GM21447 (cell line): Measurements from ENCODE around the gene LDB3.
A peak's percentile ranks its signal among the peaks of the same experiment; 100 is the strongest.

Experiments
- ATAC-seq: cut with Tn5 transposase; IDR thresholded peaks from one replicate; pipeline ENCODE4 v1.9.1; 2021; ENCODE audit not compliant: unreplicated experiment

LDB3 gene

DNA sequence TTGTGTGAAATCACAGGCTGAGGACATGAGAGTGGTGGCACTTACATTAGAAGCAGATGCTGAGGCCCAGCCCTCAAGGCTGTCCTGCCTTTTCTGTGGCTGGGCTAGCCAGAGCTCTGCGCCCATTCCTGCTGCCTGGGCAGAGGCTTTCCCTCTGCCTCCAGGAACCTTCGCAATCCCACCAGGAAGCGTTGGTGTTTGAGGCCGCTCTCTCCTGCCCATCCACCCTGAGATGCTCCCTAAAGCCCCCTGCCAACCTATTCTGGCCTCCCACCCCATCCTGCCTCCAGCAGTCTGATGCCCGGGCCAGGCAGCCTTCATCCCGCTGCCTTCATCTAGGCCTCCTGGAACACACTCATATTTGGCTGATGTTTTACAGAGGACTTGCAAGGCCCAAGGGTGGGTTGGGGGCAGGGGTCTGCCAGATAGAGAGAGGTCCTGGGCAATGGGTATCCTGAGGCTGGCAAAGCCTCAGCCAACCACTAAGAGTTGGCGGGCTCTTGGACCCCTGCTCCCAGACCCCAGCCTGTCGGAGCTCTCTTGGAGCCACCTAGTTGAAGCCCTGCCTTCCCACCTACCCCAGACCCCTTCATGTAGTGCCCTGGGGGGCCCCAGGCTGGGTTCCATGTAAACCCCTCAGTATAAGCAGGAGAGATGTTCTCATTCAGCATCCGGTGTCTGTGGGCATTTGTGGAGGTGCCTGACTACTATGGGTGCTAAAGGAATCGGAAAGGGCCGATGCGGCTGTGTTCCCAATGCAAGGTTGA is 32.7 kb downstream of the LDB3 start:
- ATAC-seq, result no peak

DNA sequence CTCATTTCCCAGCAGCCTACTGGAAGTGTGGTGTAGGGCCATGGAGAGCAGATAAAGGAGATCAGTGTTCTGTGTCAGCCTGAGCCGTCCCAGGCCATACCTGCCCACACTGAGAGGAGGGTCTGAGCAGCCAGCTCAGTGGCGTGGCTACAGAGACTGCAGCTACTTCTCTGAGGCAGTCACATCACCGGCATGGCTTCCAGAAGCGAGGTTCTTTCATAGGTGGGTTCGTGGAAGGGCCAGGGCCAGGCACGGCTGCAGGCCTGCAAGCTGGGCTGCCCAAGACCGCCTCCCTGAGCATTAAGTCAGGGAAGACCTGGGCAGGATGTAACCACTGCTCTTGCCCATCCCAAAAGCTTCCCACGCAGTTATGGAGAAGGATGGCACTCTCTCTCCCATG is 34.9 kb downstream of the LDB3 start:
- no peak for ATAC-seq

DNA sequence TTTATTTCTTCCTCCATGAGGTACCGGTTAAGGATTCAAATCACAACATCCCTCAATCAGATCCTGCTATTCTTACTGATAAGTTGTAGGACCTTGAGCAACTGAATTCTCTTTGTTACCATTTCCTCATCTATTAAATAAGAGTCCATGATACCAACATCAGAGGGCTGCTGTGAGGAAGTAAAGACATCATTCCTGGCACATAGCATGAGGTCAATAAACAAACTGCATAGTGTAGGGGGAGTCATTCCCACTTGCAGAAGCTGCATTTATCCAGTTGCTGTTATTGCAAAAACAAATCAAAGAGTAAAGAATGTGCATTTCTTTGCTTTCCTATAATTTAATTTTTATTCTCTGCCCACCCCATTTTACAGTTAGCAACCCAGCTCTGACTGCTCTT is 36.8 kb downstream of the LDB3 start:
- no peak for ATAC-seq

DNA sequence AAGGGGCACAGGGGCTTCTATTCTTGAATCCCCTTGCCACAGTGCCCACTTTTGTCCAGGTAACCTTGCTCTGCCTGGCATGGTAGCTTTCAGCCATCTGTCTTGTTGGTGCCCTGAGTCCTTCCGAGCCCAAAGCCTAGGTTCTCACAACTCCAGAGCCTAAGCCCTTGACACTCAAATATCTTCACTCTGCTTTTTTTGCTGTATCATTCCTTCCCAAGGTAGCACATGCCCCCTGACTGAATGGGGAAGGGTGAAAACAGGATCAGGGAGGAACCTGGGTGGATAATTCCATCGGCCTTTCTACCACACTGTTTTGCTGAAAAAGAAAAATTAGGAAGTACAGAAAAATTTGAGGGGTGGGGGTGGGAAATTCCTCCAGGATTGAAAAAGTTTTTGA is 37.6 kb downstream of the LDB3 start:
- no peak for ATAC-seq

DNA sequence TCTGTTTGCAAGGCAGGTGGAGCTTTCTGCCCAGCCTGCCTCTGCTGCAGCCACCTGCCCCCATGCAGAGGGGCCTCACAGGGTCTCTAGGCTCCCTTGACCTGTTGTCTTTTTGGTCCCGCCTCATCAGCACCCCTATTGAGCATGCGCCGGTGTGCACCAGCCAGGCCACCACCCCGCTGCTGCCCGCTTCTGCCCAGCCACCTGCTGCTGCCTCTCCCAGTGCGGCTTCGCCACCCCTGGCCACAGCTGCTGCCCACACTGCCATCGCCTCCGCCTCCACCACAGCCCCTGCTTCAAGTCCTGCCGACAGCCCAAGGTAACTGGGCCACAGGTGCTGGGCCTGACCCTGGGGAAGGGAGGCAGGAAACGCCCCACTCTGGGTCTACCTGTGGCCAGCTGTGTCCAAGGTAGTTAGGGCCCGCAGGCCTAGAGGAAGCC is 38.1 kb downstream of the LDB3 start:
- ATAC-seq, result no peak

DNA sequence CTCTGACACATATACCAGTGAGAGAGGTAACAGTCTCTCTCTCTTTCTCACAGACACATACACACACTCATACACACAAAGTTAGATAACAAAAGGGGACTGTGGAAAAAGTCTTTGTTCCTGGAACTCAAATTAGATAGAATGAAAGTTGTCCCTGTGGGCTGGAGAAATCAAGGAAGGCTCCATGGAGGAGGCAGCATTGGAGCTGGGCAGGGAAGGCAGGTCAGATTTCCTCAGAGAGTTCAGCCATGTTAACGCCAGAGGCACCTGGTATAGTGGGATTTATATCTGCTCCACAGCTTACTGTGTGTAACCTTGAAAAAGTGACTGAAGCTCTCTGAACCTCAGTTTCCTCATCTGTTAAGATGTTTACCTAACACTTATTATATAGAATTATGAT is 38.7 kb downstream of the LDB3 start:
- ATAC-seq, result no peak

DNA sequence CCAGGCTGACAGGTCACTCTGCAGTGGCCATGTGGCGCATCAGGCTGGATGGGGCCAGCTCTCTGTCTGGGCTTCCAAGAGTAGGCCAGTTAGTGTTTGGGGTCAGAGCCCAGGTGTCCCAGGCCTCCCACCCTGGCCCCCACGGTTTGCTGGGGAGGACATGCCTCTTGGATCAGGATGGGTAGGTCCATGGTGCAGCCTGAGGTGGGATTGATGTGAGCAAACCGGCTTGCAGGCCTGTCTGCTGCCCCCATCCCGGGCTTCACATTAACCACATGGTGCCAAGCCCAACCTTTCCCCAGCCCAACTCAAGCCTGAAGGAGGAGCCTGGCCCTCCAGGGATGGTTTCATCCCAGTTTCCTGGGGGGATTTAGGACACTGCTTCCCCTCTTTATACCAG is 39.2 kb downstream of the LDB3 start:
- no peak for ATAC-seq

DNA sequence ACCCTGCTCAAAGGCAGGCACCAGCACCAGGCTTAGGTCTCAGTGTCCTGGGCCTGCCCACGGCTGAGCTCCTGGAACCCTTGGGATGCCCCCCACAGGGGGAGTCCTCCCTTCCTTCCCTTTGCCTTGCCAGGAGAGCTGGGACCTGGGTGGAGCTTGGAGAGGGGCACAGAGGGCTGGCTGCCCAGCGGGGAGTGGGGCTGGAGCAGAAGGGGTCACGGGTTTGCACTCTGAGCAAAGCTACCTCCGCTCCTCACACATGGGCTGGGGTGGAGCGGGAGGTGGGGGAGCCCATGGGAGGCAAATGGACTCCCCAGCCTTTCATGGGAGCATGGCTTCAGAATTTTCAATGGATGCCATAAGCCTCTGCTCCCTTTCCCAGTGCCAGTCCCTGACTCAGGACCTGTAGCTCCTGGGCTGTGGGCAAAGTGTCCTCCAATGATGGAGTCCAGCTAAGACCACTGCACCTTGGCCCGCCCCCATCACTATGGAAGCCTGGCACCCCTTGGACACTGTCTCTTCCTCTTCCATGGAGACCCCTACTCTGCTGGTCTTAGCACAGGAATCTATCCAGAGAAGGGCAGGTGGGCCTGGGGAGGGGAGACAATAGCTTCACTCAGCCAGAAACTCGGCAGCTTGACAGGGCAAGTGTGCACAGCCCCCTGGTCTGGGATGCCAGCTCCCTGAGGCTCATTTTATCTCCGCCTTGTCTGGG is 39.9 kb downstream of the LDB3 start:
- no peak for ATAC-seq

DNA sequence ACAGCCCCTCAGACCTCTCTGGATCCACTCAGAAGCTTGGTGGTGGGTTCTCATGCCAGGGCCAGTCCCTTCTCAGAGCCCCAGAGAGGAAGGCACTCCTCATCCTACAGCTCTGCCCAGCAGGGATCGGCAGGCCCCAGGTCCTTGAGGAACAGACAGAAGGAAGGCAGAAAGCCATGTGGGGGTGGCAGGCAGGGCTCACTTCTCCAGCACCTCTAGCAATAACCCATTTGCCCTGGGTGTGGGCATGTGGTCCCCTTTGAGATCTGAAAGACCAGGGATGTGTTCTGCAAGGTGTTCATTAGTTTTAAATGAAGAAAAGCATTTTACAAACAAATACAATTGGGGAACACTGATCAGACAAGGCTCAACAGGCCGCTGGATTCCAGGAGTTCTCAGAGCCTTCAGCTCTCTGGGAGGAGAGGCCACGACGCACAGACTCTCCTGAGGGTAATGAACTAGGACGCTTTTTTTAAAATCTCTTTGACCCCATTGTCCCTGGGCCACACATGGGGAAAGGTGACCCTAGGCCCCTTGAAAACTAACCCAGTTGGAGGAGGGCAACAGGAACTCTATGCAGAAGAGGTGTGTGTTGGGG is 40.6 kb downstream of the LDB3 start:
- ATAC-seq, result no peak

DNA sequence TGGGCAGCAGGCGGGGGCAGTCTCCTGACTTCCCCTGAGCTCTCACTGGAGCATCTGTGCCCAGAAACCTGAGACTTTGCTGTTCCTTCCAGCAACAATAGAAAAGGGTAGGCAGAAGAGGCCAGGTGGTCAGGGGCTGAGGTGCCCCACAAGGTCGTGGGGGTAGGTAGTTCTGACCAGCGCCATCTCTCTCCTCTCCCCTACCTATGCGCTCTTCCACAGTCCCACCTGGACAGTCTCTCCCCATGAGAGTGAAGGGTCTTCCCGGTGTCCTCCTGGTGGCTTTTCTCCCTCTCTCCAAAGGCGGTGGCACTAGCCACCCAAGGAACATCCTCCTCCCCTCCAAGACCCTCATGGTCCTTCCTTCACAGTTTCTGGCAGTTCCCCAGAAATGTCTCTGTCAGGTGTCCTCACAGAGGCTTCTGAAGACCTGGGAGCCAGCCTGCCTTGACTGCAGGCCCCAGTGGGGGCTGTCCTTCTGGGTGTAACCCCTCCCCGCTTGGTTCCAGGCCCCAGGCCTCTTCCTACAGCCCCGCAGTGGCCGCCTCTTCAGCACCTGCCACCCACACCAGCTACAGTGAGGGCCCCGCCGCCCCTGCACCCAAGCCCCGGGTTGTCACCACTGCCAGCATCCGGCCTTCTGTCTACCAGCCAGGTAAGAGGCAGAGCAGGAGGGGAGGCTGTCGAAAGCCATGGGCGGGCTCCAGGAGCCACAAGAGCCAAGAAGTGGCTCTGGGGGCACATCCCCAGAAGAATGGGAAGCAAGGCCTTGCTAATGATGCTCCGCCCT is 41.3 kb downstream of the LDB3 start:
- ATAC-seq, result no peak

DNA sequence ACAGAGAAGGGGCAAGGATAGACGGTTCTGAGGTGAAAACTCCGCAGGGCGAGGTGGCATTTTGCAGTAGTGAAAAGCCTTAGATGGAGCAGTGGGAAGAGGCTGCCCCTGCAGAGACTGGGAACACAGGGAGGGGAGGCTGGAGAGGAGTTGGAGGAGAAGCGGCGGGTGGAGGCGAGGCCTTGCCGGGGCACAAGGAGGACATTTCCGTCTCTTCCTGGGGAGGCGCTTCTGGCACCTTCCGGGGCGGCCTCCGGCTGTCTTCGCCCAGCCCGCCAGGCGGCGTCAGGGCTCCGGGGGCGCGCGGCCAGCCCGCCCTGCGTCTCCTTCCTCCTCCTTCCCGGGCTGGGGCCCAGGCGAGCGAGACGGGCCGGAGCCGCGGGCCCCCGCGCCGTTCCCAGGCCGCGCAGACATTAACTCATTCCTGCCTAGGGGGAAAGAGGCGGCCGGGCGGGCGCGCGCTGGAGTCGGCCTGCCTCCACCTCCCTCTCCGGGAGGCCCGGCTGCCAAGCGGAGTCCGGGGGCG is 42.7 kb downstream of the LDB3 start:
- peak; percentile 78 for ATAC-seq

DNA sequence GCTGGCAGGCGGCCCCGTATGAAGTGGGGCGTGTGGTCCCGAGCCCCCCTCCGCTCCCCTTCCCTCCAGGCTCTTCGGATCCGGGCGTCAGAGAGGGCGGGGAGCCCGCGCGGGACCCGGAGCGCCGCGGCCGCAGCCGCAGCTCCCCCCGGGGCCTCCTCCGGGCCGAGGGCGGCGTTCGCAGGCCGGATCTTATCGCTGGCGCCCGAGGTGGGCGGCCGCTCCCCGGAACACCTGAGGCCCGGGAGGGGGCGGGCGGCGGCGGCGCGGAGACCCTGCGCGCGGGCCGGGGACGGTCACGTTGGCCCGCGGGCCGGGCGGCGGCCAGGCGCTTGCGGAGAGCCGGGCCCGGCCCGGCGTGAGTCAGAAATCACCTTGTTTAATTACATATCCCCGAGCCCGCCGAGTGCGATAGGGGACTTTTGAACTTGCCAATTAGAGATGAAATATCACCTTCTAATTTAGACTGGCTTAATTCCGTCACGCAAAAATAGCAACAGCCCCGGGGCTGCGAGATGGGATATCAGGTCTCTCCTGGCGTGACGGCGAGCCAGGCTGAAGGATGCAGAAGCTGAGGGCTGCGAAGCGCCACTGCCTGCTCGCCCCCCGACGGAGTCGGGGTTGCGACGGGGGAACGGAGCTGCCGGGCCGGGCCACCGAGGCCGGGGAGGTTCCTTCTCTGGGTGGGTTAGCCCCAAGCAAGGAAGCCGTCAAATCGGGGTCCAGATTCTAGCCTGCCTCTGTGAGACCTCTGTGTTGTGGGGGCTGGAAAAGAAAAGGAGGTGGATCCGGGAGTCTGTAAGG is 43.4 kb downstream of the LDB3 start:
- peak; percentile 35 for ATAC-seq

DNA sequence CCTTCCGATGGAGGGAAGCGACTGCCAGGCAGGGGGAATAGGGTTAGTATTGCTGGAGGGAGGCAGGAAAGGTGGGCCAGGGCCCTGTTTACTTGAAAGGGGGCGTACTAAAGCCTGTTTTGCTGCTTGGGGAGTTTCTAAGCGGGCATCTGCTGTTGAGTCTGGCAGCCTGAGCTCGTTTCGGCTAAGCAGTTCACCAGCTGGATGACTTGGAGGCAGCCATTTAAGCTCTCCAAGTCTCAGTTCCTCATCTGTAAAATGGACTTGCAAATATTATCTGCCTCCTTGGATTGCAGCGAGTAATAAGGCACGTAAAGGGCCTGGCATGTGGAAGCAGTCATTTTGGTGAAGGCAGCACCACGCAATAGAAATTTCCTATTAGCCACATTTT is 44.0 kb downstream of the LDB3 start:
- peak; percentile 34 for ATAC-seq

DNA sequence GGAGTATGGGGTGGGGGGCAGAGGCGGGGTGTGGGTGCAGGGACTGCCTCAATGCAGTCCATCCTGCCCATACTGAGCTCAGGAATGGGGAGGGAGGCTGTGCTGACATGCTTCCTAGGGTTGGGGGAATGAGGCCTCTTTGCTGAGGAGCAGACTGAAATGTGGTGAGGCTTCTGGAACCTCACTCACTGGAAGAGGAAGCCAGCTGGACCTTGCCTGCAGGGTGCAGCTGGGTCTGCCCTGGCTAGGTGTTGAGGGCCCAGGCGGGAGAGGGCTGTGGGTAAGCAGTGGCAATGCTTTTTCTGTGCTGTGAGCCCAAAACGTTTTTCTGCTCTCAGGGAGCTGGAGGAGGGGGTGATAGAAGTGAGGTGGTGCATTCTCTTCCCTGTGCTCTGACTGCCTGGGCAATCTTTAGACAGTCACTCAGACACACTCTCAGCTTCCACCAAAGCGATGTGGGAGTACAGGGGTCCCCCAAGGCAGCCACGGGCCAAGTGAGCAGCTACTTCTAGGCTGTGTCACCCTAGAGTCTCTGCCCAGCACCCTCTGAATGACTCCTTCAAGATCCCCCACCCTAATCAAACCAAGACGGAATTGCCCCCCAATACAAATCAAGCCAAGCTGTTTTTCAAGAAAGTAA is 47.0 kb downstream of the LDB3 start:
- ATAC-seq, result no peak

DNA sequence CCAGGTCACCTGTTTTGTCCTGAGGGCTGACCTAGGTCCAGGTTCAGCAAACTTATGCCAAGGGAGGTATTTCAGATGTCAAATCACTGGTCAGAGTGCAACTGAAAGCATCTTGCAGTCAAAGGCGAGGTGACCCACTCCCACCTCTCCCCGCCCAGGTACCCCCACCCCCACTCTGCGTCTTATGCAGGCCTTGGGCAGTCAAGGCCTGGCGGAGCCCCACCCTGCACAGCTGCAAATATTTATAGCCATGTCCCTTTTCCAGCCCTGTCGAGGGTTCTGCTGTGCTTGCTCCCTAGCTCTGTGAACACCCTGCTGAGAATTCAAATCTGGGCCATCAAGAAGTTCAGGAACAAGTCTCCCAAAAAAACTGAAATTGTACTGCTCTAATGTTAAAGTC is 47.5 kb downstream of the LDB3 start:
- ATAC-seq, result no peak

DNA sequence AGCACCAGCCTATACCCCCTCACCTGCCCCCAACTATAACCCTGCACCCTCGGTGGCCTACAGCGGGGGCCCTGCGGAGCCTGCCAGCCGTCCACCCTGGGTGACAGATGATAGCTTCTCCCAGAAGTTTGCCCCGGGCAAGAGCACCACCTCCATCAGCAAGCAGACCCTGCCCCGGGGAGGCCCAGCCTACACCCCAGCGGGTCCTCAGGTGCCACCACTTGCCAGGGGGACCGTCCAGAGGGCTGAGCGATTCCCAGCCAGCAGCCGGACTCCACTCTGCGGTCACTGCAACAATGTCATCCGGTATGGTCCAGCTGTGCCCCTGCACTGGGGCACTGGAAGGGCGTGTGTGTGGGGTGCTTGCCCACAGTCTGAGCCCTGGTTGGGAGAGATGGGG is 48.2 kb downstream of the LDB3 start:
- ATAC-seq, result no peak

DNA sequence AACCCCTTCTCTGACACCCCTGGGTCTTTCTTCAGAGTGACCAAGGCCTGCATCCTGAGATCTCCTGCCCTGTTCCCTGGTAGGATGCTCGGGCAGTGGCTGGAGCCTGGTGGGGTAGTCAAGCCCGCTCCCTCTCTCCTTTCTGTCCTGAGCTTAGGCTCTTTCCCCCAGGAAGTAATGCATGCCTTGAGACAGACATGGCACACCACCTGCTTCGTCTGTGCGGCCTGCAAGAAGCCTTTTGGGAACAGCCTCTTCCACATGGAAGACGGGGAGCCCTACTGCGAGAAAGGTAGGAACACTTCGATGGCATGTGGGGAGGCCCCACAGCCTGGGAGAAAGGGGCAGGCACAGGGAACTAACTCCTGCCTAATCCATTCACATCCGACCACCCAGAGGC is 50.2 kb downstream of the LDB3 start:
- no peak for ATAC-seq

DNA sequence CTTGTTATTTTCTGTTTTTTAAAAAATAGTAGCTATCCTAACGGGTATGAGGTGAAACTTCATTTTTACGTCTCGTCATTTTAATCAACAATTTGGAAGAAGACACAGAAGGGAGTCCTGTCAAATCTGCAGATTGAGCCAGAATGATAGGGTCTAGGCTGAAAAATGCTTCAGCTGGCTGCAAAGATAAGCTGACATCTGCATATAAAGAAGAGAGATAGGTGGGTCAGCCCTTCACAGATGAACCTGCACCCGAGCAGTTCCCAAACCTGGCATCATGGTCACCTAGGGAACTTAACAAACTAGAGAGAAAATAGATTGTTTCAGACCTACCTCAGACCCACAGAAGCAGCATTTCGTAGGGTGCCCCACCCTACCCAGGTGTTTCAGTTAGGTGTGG is 52.9 kb downstream of the LDB3 start:
- no peak for ATAC-seq

DNA sequence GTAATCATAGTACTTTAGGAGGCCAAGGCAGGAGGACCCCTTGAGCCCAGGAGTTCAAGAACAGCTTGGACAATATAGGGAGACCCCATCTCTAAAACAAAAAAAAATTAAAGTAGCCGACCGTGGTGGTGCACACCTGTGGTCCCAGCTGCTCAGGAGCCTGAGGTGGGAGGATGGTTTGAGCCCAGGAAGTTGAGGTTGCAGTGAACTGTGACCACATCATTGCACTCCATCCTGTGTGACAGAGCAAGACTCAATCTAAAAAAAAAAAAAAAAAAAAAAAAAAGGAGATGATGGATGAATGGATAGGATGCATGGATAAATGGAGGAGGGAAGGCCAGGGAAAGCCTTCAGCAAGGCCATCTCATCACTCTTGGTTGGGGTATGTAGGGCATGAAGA is 54.7 kb downstream of the LDB3 start:
- ATAC-seq, result no peak

DNA sequence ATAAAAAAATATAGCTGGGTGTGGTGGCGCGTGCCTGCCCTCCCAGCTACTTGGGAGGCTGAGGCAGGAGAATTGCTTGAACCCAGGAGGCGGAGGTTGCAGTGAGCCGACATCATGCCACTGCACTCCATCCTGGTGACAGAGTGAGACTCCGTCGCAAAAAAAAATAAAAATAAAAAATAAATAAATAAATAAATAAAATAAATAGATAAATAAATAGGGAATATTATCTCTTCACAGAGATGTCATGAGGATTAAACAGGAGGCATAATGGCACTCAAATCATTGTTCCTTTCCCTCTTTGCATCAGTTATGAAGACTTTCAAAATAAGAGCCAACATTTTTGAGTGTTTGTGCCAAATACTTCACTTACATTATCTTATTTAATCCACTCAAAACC is 56.1 kb downstream of the LDB3 start:
- ATAC-seq, result no peak
